ENCODE data around the gene KCNAB1.
"Not testable (repeated sequence)": the region's sequence is repeated elsewhere in the genome, so short reads cannot be mapped to it uniquely, and the experiment has no call there.

The KCNAB1 gene

GRCh38 chr3:156176629-156177210 is 56.3 kb downstream of the KCNAB1 start:
- DNase-seq: no peak

DNA sequence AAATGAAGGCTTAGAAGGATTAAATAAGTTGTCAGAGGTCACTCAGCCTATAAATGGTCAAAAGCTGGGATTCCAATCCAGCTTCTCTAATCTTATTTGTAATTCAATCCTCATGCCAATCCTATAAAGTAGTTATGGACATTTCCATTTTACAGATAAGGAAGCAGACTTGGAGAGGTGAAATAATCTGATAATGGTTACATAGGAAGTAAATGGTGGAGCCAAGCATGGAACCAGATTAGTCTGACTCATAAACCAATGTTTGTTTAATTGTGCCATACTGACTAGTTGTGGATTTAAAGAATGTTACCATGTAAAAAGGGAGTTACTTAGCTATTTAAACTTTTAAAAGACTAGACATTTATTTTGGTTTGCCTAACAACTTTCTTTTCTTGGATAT is 59.7 kb downstream of the KCNAB1 start:
- DNase-seq: peak in 1 of 2 experiments; percentile 55

- DNase-seq: peak; percentile 79 to 83
Observed at GRCh38 chr3:156181509-156181908, 61.1 kb downstream of the KCNAB1 start.

DNA sequence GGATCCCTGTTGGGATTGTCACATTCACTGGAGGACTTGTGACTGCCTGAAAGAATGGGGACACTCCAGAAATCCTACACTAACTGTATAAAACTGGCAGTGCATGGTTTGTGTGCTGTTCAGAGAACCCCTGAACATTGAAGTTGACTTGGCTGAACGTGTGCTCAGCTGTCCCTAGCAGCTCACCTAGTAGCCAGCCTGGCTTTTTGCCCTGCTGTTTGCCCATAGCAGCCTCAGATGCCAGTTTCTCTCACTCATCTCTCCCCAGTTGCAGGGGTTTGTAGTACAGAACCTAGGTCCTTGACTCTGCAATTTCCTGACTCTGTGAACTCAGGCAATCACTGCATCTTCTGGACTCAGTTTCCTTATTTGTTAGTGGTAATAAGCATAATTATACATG is 63.0 kb downstream of the KCNAB1 start:
- DNase-seq: no peak

GRCh38 chr3:156184156-156184555 is 63.8 kb downstream of the KCNAB1 start:
- DNase-seq: no peak

- DNase-seq: no peak
Observed at GRCh38 chr3:156187146-156187769, 66.9 kb downstream of the KCNAB1 start.

DNA sequence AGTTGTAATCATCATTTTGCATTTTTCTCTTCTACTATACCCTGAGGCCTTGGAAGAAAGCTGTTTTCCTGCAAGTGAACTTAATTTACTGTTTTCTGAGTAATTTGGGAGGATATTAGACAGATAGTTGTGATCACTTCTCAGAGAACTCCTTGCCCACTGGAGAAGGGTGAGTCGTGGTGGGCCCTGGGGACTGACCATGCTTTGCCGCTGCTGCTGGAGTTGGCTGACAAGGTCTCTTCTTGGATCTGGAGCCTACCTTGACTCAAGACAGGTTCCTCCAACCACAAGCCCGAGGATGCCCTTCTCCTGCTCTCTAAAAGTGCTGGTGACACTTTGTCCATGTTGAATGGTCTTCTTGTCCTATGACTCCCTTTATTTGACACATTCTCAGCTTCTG is 68.4 kb downstream of the KCNAB1 start:
- DNase-seq: no peak

GRCh38 chr3:156189927-156190326 is 69.5 kb downstream of the KCNAB1 start:
- no peak for DNase-seq

- DNase-seq: not testable (repeated sequence)
Observed at GRCh38 chr3:156194945-156195344, 74.6 kb downstream of the KCNAB1 start.

- DNase-seq: not testable (repeated sequence)
Observed at GRCh38 chr3:156197152-156197551, 76.8 kb downstream of the KCNAB1 start.

DNA sequence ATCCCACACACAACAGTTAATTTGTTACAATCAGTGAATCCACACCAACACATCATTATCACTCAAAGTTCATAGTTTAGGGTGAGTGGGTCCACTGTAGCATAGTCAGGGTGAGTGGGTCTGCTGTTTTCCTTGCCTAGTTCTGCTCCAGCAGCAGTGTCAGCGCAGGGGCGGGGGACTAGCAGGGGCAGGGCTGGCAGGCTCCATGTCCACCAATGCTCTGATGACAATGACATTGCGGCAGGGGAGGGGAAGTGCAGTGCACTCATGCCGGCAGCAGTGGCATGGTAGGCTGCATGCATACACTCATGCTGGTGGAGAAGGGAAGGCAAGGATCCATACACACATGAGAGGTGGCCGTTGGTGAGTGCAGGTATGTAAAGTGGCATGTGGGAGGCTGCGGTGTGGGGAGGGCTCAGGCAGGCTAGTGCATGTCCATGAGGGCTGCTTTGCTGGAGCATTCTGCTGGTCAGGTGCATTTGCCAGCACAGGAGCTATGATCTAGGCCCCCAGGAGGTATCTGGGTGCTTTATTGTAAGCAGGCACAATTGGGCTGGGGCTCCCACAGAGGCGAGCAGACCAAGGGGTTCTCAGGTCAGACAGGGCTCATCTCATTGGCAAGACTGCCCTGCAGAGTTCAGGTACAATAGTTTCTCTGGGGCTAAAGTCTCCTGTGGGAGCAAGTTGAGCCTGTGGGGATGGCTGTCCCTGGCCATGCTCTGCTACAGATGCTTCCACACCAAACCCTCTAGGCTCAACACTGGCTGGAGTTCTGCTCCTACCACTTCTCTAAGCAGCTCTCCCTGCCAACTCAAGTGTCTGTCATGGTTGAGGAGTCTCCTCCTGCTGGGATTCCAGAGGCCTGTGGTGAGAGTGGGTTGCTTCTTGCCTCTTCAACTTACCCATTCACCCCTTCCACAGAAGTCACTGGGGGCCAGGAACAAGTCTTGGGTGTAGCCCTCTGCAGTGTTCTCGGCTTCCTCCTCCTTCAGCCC is 81.3 kb downstream of the KCNAB1 start:
- no peak for DNase-seq

- no peak for DNase-seq
Observed at GRCh38 chr3:156206157-156206556, 85.8 kb downstream of the KCNAB1 start.

GRCh38 chr3:156207802-156208685 is 87.7 kb downstream of the KCNAB1 start:
- DNase-seq: no peak

DNA sequence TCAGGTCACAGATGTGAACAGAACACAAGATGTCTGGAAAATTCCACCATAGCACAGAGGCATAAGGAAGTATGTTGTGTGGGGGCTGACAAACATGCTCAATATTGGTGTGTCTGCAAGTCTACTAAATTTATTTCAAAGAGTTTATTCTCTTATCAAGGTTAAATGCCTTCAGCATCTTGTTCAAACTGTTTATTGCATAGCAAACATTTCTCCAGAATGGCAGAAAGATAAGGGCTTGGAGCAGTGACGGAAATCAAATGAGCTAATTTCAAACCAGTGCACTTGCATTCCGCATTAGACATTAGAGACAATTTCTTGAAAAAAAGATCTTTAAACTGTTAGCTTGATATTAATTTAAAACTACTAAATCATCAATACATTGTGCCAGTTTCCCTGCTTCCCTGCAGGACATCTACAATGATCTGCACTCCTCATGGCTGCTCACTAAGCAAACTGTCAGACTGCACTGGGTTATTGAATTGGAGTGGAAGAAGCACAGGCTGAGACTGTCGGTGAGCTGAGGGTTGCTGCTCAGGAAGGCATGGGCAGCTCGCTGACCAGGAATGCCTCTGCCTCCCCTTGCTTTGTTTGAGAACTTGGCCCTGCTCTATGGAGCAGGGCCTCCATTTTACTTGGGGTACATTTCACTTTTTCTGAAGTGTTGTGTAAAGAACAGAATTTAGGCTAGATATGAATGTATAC is 89.4 kb downstream of the KCNAB1 start:
- DNase-seq: no peak

DNA sequence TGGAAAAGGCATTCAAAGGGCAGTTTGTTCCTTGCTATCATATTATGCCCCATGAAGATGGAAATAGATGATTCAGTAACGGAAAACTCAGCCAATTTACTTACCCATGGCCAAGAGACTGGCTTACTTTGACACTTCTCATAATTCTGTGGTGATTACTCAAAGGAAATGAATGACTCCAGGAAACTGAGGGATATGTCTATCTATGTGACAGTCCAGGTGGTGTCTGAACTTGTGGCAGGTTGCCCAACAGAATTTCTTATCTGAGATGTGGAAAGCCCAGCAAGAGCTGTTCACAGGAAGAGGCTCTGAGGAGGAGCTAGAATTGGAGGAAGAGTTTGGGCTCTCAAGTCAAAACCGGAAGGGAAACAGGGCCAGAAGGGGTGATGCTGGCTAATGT is 91.2 kb downstream of the KCNAB1 start:
- no peak for DNase-seq

- DNase-seq: no peak
Observed at GRCh38 chr3:156214676-156215075, 94.3 kb downstream of the KCNAB1 start.

- DNase-seq: no peak
Observed at GRCh38 chr3:156215751-156216150, 95.4 kb downstream of the KCNAB1 start.

GRCh38 chr3:156216216-156216615 is 95.8 kb downstream of the KCNAB1 start:
- no peak for DNase-seq

DNA sequence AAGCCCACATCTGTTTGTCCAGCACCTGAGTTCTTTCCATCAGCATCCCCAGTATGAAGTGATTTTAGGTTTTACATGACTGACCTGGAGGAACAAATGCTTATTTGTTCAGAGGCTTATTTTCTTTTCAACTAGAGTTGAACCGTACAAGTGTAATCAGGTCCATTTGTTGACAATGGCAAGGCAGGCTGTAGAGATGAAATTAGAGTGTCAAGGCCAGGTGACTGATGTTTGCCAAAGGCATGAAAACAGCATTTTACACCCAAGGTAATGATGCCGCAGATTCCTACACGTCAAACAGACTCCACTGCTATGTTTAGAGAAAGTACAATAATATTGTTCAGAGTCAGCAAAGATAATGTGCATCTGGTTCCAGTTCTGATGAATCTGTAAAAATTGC is 96.5 kb downstream of the KCNAB1 start:
- no peak for DNase-seq

- DNase-seq: no peak
Observed at GRCh38 chr3:156217674-156218352, 97.4 kb downstream of the KCNAB1 start.

- DNase-seq: no peak
Observed at GRCh38 chr3:156218353-156218744, 98.0 kb downstream of the KCNAB1 start.
